Measurements from ENCODE around the gene HS3ST5.

Gene HS3ST5

GRCh38 chr6:114292431-114292830, 50.4 kb downstream of the HS3ST5 start:
- no peaks in the 10 kb centered on the region for H3K27me3 ChIP-seq (ENCODE audit: control insufficient read depth, insufficient read depth, low read length)
- peaks cover 19% of the 10 kb centered on the region; the same call in 1 of the 2 replicates for H3K4me1 ChIP-seq (ENCODE audit: control insufficient read depth, insufficient read depth, low read length)
- no peak overlapping the region for H3K4me3 ChIP-seq (ENCODE audit: low read depth, low read length)
- no peaks in the 10 kb centered on the region for H3K36me3 ChIP-seq (ENCODE audit: control insufficient read depth, insufficient read depth, low read length)
- no peaks in the 10 kb centered on the region for H3K9me3 ChIP-seq (ENCODE audit: control insufficient read depth, insufficient read depth, low read length)
- H3K9ac ChIP-seq (ENCODE audit: low read depth, low read length), result no peak overlapping the region
- no peak overlapping the region for H3K27ac ChIP-seq (ENCODE audit: low read depth, low read length)

DNA sequence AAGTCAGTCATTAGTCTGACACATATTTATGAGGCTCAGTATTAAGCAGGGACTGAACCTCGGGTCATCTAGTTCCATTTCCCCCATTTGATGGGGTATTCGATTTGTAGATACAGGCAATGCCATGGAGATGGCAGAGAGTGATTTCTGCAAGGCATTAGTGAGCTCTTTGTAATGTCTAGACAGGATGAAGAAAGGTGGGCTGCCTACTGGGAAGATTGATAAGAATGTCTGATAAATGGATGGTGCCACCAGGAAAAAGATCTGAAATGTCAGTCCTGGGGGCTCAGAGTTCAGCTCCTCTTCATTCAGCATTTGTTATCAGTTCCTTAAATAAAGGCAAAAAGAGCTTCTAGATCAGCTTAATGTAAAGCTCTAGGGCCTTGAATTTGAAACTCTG, 51.4 kb downstream of the HS3ST5 start:
- Histone ChIP-seq H3K9ac (ENCODE audit: low read depth, low read length) (no peak overlapping the region), H3K36me3 (ENCODE audit: control insufficient read depth, insufficient read depth, low read length) (no peaks in the 10 kb centered on the region), H3K27ac (ENCODE audit: low read depth, low read length) (no peak overlapping the region), H3K27me3 (ENCODE audit: control insufficient read depth, insufficient read depth, low read length) (no peaks in the 10 kb centered on the region), H3K4me1 (ENCODE audit: control insufficient read depth, insufficient read depth, low read length) (peaks cover 9% of the 10 kb centered on the region; the same call in 1 of the 2 replicates), H3K4me3 (ENCODE audit: low read depth, low read length) (no peak overlapping the region), H3K9me3 (ENCODE audit: control insufficient read depth, insufficient read depth, low read length) (no peaks in the 10 kb centered on the region)

- Histone ChIP-seq H3K27me3 (ENCODE audit: control insufficient read depth, insufficient read depth, low read length) (no peaks in the 10 kb centered on the region), H3K36me3 (ENCODE audit: control insufficient read depth, insufficient read depth, low read length) (no peaks in the 10 kb centered on the region), H3K9me3 (ENCODE audit: control insufficient read depth, insufficient read depth, low read length) (no peaks in the 10 kb centered on the region), H3K4me3 (ENCODE audit: low read depth, low read length) (no peak overlapping the region), H3K4me1 (ENCODE audit: control insufficient read depth, insufficient read depth, low read length) (peaks cover 8% of the 10 kb centered on the region; the same call in 1 of the 2 replicates), H3K9ac (ENCODE audit: low read depth, low read length) (no peak overlapping the region), H3K27ac (ENCODE audit: low read depth, low read length) (no peak overlapping the region)
Measured at GRCh38 chr6:114290864-114291263, 52.0 kb downstream of the HS3ST5 start.

DNA sequence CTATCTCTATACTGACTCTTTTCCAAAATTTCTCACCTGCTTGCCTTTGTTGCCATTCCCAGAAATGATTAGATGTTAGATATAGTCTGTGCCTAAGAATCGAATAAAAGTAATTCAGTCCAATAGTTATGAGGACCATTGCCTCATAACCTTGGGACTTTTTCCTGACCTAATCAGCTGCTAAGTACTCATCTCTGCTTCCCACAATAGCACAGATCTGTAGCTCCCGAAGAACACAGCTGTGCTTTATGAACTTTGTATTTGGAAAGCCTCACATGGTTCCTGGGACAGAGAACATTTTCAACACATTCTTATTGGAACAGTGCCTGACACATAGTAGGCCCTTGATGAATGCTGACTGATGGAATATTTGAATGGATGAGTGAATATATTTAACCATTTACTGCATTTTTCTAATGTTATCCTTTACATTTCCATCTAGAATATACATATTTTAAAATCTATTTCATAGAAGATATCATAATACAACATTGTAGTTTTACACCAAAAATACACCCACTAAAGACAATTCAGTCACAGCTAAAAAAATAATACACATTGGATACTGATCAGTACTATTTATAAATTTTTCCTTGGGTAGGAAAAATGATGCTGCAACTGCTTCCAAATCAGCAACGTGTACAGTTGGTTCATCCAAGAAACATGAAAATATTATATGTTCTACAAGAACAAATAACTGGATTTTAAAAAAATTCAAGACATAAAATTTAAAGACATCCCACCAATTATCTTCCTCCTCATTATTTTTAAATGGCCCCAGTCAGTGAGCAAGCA, 53.9 kb downstream of the HS3ST5 start:
- Histone ChIP-seq H3K27ac (ENCODE audit: low read depth, low read length) (no peak overlapping the region), H3K9ac (ENCODE audit: low read depth, low read length) (no peak overlapping the region), H3K4me3 (ENCODE audit: low read depth, low read length) (no peak overlapping the region), H3K9me3 (ENCODE audit: control insufficient read depth, insufficient read depth, low read length) (no peaks in the 10 kb centered on the region), H3K27me3 (ENCODE audit: control insufficient read depth, insufficient read depth, low read length) (no peaks in the 10 kb centered on the region), H3K36me3 (ENCODE audit: control insufficient read depth, insufficient read depth, low read length) (no peaks in the 10 kb centered on the region), H3K4me1 (ENCODE audit: control insufficient read depth, insufficient read depth, low read length) (peaks cover 15% of the 10 kb centered on the region; the same call in 1 of the 2 replicates)

DNA sequence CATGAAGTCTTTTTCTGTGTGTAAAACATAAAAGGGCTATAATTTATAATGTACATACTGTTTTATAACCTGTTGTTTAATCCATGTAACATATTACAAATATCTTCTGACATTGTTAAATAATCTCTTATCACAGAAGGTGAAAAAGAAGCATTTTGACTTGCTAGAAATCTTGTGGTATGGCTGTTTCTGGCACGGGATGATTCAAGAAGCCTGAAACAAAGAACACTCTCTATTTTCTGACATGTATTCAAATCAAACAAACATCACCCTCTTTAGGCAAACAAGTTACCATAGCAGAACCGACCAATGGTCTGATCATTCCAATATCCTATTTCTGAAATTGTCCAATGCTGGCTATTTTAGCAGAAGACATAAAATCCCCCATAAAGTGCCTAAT, 55.4 kb downstream of the HS3ST5 start:
- H3K36me3 ChIP-seq (ENCODE audit: control insufficient read depth, insufficient read depth, low read length), result no peaks in the 10 kb centered on the region
- no peaks in the 10 kb centered on the region for H3K9me3 ChIP-seq (ENCODE audit: control insufficient read depth, insufficient read depth, low read length)
- H3K9ac ChIP-seq (ENCODE audit: low read depth, low read length), result no peak overlapping the region
- H3K27ac ChIP-seq (ENCODE audit: low read depth, low read length), result no peak overlapping the region
- peaks cover 30% of the 10 kb centered on the region for H3K4me1 ChIP-seq (ENCODE audit: control insufficient read depth, insufficient read depth, low read length)
- H3K4me3 ChIP-seq (ENCODE audit: low read depth, low read length), result no peak overlapping the region
- H3K27me3 ChIP-seq (ENCODE audit: control insufficient read depth, insufficient read depth, low read length), result no peaks in the 10 kb centered on the region

- peaks cover 41% of the 10 kb centered on the region for H3K4me1 ChIP-seq (ENCODE audit: control insufficient read depth, insufficient read depth, low read length)
- H3K4me3 ChIP-seq (ENCODE audit: low read depth, low read length), result no peak overlapping the region
- H3K9me3 ChIP-seq (ENCODE audit: control insufficient read depth, insufficient read depth, low read length), result no peaks in the 10 kb centered on the region
- H3K9ac ChIP-seq (ENCODE audit: low read depth, low read length), result no peak overlapping the region
- H3K27ac ChIP-seq (ENCODE audit: low read depth, low read length), result no peak overlapping the region
- no peaks in the 10 kb centered on the region for H3K27me3 ChIP-seq (ENCODE audit: control insufficient read depth, insufficient read depth, low read length)
- H3K36me3 ChIP-seq (ENCODE audit: control insufficient read depth, insufficient read depth, low read length), result no peaks in the 10 kb centered on the region
Measured at GRCh38 chr6:114286211-114286610, 56.6 kb downstream of the HS3ST5 start.

- H3K9me3 ChIP-seq (ENCODE audit: control insufficient read depth, insufficient read depth, low read length), result no peaks in the 10 kb centered on the region
- peaks cover 46% of the 10 kb centered on the region for H3K4me1 ChIP-seq (ENCODE audit: control insufficient read depth, insufficient read depth, low read length)
- H3K27ac ChIP-seq (ENCODE audit: low read depth, low read length), result no peak overlapping the region
- H3K36me3 ChIP-seq (ENCODE audit: control insufficient read depth, insufficient read depth, low read length), result no peaks in the 10 kb centered on the region
- H3K27me3 ChIP-seq (ENCODE audit: control insufficient read depth, insufficient read depth, low read length), result no peaks in the 10 kb centered on the region
- no peak overlapping the region for H3K9ac ChIP-seq (ENCODE audit: low read depth, low read length)
- H3K4me3 ChIP-seq (ENCODE audit: low read depth, low read length), result no peak overlapping the region
Measured at GRCh38 chr6:114284281-114284680, 58.5 kb downstream of the HS3ST5 start.

- no peaks in the 10 kb centered on the region for H3K27me3 ChIP-seq (ENCODE audit: control insufficient read depth, insufficient read depth, low read length)
- no peak overlapping the region for H3K9ac ChIP-seq (ENCODE audit: low read depth, low read length)
- H3K4me3 ChIP-seq (ENCODE audit: low read depth, low read length), result peak overlapping the region; percentile 18; the same call in 1 of the 2 replicates
- H3K9me3 ChIP-seq (ENCODE audit: control insufficient read depth, insufficient read depth, low read length), result no peaks in the 10 kb centered on the region
- H3K4me1 ChIP-seq (ENCODE audit: control insufficient read depth, insufficient read depth, low read length), result peaks cover 64% of the 10 kb centered on the region
- peak overlapping the region; percentile 60 for H3K27ac ChIP-seq (ENCODE audit: low read depth, low read length)
- H3K36me3 ChIP-seq (ENCODE audit: control insufficient read depth, insufficient read depth, low read length), result no peaks in the 10 kb centered on the region
Measured at GRCh38 chr6:114282292-114282691, 60.5 kb downstream of the HS3ST5 start.

DNA sequence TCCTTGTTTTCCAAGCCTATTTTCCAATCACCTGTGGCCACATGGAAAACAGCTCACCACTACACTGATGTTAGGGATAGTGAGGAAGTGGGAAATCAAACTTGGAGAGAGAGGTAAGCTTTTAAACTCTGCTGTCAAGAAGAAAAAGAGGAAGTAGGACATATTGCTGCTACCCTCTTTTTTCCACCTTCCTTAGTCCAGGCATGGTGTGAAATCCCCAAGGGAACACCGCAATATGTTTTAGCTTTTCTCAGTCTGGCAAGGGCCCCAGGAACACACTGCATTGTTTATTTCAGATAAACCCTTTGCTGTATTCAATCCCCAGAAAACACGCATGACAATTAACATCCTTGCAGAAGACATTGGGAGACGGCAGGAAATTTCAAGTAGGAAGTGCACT, 61.3 kb downstream of the HS3ST5 start:
- peaks cover 70% of the 10 kb centered on the region for H3K4me1 ChIP-seq (ENCODE audit: control insufficient read depth, insufficient read depth, low read length)
- no peak overlapping the region for H3K9ac ChIP-seq (ENCODE audit: low read depth, low read length)
- H3K27ac ChIP-seq (ENCODE audit: low read depth, low read length), result peak overlapping the region; percentile 64

GRCh38 chr6:114280239-114280982, 62.4 kb downstream of the HS3ST5 start:
- H3K36me3 ChIP-seq (ENCODE audit: control insufficient read depth, insufficient read depth, low read length), result no peaks in the 10 kb centered on the region
- no peaks in the 10 kb centered on the region for H3K27me3 ChIP-seq (ENCODE audit: control insufficient read depth, insufficient read depth, low read length)
- H3K9me3 ChIP-seq (ENCODE audit: control insufficient read depth, insufficient read depth, low read length), result no peaks in the 10 kb centered on the region
- no peak overlapping the region for H3K4me3 ChIP-seq (ENCODE audit: low read depth, low read length)
- peaks cover 71% of the 10 kb centered on the region for H3K4me1 ChIP-seq (ENCODE audit: control insufficient read depth, insufficient read depth, low read length)
- no peak overlapping the region for H3K9ac ChIP-seq (ENCODE audit: low read depth, low read length)
- H3K27ac ChIP-seq (ENCODE audit: low read depth, low read length), result no peak overlapping the region

More for the DNA sequence above, 61.3 kb downstream of the HS3ST5 start:
- Histone ChIP-seq H3K9me3 (ENCODE audit: control insufficient read depth, insufficient read depth, low read length) (no peaks in the 10 kb centered on the region), H3K4me3 (ENCODE audit: low read depth, low read length) (no peak overlapping the region), H3K27me3 (ENCODE audit: control insufficient read depth, insufficient read depth, low read length) (no peaks in the 10 kb centered on the region), H3K36me3 (ENCODE audit: control insufficient read depth, insufficient read depth, low read length) (no peaks in the 10 kb centered on the region)

DNA sequence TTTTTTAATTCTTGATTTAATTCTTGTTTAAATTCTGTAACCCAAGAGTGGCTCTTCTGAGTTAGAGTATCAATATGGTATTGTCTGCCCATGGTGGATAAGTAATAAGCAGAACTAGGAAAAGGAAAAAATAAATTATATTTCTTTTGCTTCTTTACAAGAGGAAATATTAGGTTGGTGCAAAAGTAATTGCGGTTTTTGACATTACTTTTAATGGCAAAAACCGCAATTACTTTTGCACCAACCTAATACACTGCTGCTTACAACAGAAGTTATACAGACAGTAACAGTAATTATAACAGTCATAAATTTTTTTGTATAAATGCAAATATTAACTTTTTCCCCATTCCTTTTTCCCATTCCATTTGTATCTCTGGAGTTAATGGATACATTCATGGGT, 65.6 kb downstream of the HS3ST5 start:
- H3K27me3 ChIP-seq (ENCODE audit: control insufficient read depth, insufficient read depth, low read length), result no peaks in the 10 kb centered on the region
- no peaks in the 10 kb centered on the region for H3K9me3 ChIP-seq (ENCODE audit: control insufficient read depth, insufficient read depth, low read length)
- 0 out of 2 replicates have a peak, but pooled peaks cover 4% of the 10 kb centered on the region for H3K36me3 ChIP-seq (ENCODE audit: control insufficient read depth, insufficient read depth, low read length)
- no peak overlapping the region for H3K27ac ChIP-seq (ENCODE audit: low read depth, low read length)
- H3K4me1 ChIP-seq (ENCODE audit: control insufficient read depth, insufficient read depth, low read length), result peaks cover 51% of the 10 kb centered on the region
- H3K4me3 ChIP-seq (ENCODE audit: low read depth, low read length), result no peak overlapping the region
- H3K9ac ChIP-seq (ENCODE audit: low read depth, low read length), result no peak overlapping the region

All from HUES48 (cell line).